ENCODE measurements around the gene VPS50. TPM values are rescaled to one million over a fixed set of nuclear protein-coding genes. Genes with fewer than 3 reads are reported as not detected.
"Not testable (repeated sequence)": the region's sequence is repeated elsewhere in the genome, so short reads cannot be mapped to it uniquely, and the experiment has no call there.

VPS50 gene
- total RNA-seq, 1 donor from 2014 or later: 41.6 TPM

GRCh38 chr7:93314449-93314848, 82.3 kb downstream of the VPS50 start:
- DNase-seq (ENCODE audit: low spot score) (no peak), ATAC-seq (no peak)
- intact Hi-C loops (cut with DNase I): no loop called here

- intact Hi-C loops (cut with DNase I): no loop called here
- DNase-seq (ENCODE audit: low spot score) (no peak), ATAC-seq (no peak)
Observed at GRCh38 chr7:93315896-93316295, 83.7 kb downstream of the VPS50 start.

- ATAC-seq (no peak), DNase-seq (ENCODE audit: low spot score) (no peak)
- intact Hi-C loops (cut with DNase I): no loop called here
Observed at GRCh38 chr7:93316730-93317129, 84.6 kb downstream of the VPS50 start.

GRCh38 chr7:93320887-93321286, 88.7 kb downstream of the VPS50 start:
- ATAC-seq: no peak
- no peak for DNase-seq (ENCODE audit: low spot score)
- intact Hi-C loops (cut with DNase I): no loop called here

- intact Hi-C loops (cut with DNase I); DNase-seq (ENCODE audit: low spot score); ATAC-seq: not testable (repeated sequence)
Observed at GRCh38 chr7:93326291-93326690, 94.1 kb downstream of the VPS50 start.

- intact Hi-C loops (cut with DNase I): no loop called here
- DNase-seq (ENCODE audit: low spot score) (no peak), ATAC-seq (no peak)
Observed at GRCh38 chr7:93327006-93327633, 95.0 kb downstream of the VPS50 start.

- ATAC-seq (no peak), DNase-seq (ENCODE audit: low spot score) (no peak)
- intact Hi-C loops (cut with DNase I): no loop called here
Observed at GRCh38 chr7:93331706-93332105, 99.5 kb downstream of the VPS50 start.

GRCh38 chr7:93332172-93332571, 100.0 kb downstream of the VPS50 start:
- intact Hi-C loops (cut with DNase I): no loop called here
- ATAC-seq (no peak), DNase-seq (ENCODE audit: low spot score) (no peak)

GRCh38 chr7:93337052-93337451, 104.9 kb downstream of the VPS50 start:
- DNase-seq (ENCODE audit: low spot score) (no peak), ATAC-seq (no peak)
- intact Hi-C loops (cut with DNase I): no loop called here

GRCh38 chr7:93342178-93342577, 110.0 kb downstream of the VPS50 start:
- intact Hi-C loops (cut with DNase I); DNase-seq (ENCODE audit: low spot score); ATAC-seq: not testable (repeated sequence)

- no peak for DNase-seq (ENCODE audit: low spot score)
- intact Hi-C loops (cut with DNase I): no loop called here
- no peak for ATAC-seq
Observed at GRCh38 chr7:93350338-93350737, 118.2 kb downstream of the VPS50 start.

GRCh38 chr7:93352881-93353280, 120.7 kb downstream of the VPS50 start:
- ATAC-seq: no peak
- intact Hi-C loops (cut with DNase I): no loop called here
- no peak for DNase-seq (ENCODE audit: low spot score)

- ATAC-seq (no peak), DNase-seq (ENCODE audit: low spot score) (no peak)
- intact Hi-C loops (cut with DNase I): no loop called here
Observed at GRCh38 chr7:93354815-93355214, 122.6 kb downstream of the VPS50 start.

- no peak for ATAC-seq
- no peak for DNase-seq (ENCODE audit: low spot score)
- intact Hi-C loops (cut with DNase I): no loop called here
Observed at GRCh38 chr7:93359520-93360198, 127.5 kb downstream of the VPS50 start.

- ATAC-seq (no peak), DNase-seq (ENCODE audit: low spot score) (no peak)
- intact Hi-C loops (cut with DNase I): no loop called here
Observed at GRCh38 chr7:93361853-93362252, 129.7 kb downstream of the VPS50 start.

GRCh38 chr7:93364806-93365205, 132.6 kb downstream of the VPS50 start:
- ATAC-seq (no peak), DNase-seq (ENCODE audit: low spot score) (no peak)
- intact Hi-C loops (cut with DNase I): no loop called here

- intact Hi-C loops (cut with DNase I): no loop called here
- ATAC-seq: no peak
Observed at GRCh38 chr7:93365341-93365740, 133.2 kb downstream of the VPS50 start.

GRCh38 chr7:93366816-93367215, 134.7 kb downstream of the VPS50 start:
- intact Hi-C loops (cut with DNase I): no loop called here
- ATAC-seq: no peak

More at GRCh38 chr7:93365341-93365740, 133.2 kb downstream of the VPS50 start:
- no peak for DNase-seq (ENCODE audit: low spot score)

GRCh38 chr7:93367254-93367653, 135.1 kb downstream of the VPS50 start:
- ATAC-seq (no peak), DNase-seq (ENCODE audit: low spot score) (no peak)
- intact Hi-C loops (cut with DNase I): no loop called here

More at GRCh38 chr7:93366816-93367215, 134.7 kb downstream of the VPS50 start:
- no peak for DNase-seq (ENCODE audit: low spot score)

- ATAC-seq; intact Hi-C loops (cut with DNase I); DNase-seq (ENCODE audit: low spot score): not testable (repeated sequence)
Observed at GRCh38 chr7:93370937-93371336, 138.8 kb downstream of the VPS50 start.

- DNase-seq (ENCODE audit: low spot score): no peak
- ATAC-seq: no peak
- intact Hi-C loops (cut with DNase I): no loop called here
Observed at GRCh38 chr7:93373537-93373936, 141.4 kb downstream of the VPS50 start.

All from sciatic nerve (tissue), 2 donors.